ENCODE measurements around the gene TTC17.

GRCh38 chr11:43511959-43512358 is 153.2 kb downstream of the TTC17 start:
- TF ChIP-seq, protein P1, sequence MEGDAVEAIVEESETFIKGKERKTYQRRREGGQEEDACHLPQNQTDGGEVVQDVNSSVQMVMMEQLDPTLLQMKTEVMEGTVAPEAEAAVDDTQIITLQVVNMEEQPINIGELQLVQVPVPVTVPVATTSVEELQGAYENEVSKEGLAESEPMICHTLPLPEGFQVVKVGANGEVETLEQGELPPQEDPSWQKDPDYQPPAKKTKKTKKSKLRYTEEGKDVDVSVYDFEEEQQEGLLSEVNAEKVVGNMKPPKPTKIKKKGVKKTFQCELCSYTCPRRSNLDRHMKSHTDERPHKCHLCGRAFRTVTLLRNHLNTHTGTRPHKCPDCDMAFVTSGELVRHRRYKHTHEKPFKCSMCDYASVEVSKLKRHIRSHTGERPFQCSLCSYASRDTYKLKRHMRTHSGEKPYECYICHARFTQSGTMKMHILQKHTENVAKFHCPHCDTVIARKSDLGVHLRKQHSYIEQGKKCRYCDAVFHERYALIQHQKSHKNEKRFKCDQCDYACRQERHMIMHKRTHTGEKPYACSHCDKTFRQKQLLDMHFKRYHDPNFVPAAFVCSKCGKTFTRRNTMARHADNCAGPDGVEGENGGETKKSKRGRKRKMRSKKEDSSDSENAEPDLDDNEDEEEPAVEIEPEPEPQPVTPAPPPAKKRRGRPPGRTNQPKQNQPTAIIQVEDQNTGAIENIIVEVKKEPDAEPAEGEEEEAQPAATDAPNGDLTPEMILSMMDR (IDR thresholded peaks at IDR 0.05) = no peak
- no peak for TF ChIP-seq POLR2A (IDR thresholded peaks at IDR 0.05)
